Fibroblast of skin of scalp (primary cell): ENCODE data around the gene NUP37.
A peak's percentile ranks its signal among the peaks of the same experiment; 100 is the strongest.
"Not testable (repeated sequence)": the region's sequence is repeated elsewhere in the genome, so short reads cannot be mapped to it uniquely, and the experiment has no call there.

Experiments used
- DNase-seq: peaks from one replicate; pipeline ENCODE4 v3.0.0-alpha.2; 2013

NUP37 gene

DNA sequence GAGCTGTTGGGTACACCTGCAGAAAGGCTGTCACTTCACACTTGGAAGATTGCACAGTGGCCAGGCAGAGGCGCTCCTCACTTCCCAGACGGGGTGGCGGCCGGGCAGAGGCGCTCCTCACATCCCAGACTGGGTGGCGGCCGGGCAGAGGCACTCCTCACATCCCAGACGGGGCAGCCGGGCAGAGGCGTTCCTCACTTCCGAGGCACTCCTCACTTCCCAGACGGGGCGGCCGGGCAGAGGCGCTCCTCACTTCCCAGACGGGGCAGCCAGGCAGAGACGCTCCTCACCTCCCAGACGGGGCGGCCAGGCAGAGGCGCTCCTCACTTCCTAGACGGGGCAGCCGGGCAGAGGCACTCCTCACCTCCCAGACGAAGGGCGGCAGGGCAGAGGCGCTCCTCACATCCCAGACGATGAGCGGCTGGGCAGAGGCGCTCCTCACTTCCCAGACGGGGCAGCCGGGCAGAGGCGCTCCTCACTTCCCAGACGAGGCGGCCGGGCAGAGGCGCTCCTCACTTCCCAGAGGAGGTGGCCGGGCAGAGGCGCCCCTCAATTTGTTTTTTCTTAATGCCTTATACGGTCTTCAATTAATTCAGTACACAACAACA lies 30.6 kb downstream of the NUP37 start:
- not testable (repeated sequence) for DNase-seq

DNA sequence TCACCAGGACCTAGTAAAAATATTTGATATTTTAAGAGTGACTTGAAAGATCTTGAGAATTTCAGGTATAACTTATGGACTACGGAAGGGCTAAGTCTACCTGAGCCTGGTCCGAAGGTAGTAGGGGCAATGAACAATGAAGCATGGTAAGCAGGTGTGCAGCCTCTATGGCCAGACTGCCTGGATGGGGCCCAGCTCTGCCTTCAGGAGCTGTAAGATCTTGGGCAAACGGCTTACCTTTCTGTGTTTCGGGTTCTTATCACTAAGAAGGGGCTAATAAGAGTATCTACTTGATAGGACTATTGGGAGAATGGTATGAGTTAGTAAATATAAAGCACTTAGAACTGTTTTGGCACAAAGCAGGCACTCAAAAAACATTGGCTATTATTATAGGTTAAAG lies 39.1 kb downstream of the NUP37 start:
- DNase-seq: no peak

- DNase-seq: not testable (repeated sequence)
Measured at GRCh38 chr12:102072092-102072491, 47.8 kb downstream of the NUP37 start.

GRCh38 chr12:102069707-102070106 lies 50.2 kb downstream of the NUP37 start:
- DNase-seq: no peak

GRCh38 chr12:102067574-102068258 lies 52.2 kb downstream of the NUP37 start:
- DNase-seq: peak; percentile 45

- DNase-seq: no peak
Measured at GRCh38 chr12:102064476-102064875, 55.4 kb downstream of the NUP37 start.

DNA sequence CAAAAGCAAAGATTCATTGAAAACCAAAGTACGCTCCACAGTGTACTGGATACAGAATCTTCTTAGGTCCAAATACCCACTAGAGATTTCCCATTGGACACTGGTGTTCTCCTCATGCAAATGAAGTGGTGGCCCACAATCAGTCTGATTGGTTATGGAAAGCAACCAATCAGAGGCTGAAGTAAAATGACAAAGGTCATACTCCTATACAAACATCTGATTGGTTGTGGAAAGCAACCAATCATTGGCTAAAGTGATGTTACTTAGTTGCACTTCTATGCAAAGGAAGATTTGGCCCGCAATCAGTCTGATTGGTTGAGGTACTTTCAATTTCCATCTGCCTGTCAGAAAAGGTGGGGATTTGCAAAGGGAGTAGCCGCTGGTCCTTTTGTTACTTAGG lies 56.8 kb downstream of the NUP37 start:
- no peak for DNase-seq

GRCh38 chr12:102062419-102062806 lies 57.5 kb downstream of the NUP37 start:
- DNase-seq: no peak

DNA sequence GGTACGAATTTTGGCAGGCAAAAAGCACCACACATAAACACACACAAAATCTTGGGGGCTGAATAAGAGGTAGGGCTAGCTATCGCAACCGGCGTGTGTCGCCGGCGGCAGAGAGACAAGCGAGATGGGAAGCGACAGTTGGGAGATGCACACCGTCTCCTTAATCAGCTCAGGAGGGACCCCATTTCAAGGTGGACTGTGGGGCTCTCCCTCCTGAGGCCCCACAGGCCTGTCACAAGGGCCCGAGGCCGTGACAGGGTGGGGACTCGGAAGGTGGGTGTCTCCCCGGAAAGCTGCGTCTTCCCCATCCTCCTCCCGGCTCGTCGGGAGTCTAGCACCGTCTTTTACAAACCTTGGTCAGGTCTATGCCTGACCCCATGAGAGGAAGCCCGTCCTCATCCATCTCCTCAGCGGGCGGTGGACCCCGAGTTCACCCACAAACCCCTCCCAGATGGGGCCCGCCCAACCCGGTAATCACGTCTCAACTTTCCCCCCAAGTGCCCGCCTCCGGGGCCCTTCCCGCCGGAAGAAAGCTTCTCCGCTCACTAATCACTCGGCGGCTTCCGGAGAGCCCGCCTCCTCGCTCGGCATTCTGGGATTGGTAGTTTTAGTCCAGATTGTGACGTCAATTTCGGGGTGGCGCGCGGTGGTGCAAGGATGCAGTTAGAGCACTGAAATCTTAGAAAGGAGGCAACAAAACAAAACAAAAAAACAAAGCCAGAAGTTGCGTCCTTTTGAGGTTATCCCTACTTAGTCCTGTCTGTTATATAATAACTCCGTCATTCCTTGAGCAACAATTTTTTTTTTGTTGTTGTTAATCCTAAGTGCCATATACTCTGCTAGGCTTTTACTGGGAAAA lies 58.1 kb downstream of the NUP37 start, which contains the start of gene WASHC3:
TSS of gene WASHC3 (minus strand) at position 432 of the 859 bp plus-strand sequence. CDS start at position 403, 29 bp downstream.
- peak; percentile 95 for DNase-seq

DNA sequence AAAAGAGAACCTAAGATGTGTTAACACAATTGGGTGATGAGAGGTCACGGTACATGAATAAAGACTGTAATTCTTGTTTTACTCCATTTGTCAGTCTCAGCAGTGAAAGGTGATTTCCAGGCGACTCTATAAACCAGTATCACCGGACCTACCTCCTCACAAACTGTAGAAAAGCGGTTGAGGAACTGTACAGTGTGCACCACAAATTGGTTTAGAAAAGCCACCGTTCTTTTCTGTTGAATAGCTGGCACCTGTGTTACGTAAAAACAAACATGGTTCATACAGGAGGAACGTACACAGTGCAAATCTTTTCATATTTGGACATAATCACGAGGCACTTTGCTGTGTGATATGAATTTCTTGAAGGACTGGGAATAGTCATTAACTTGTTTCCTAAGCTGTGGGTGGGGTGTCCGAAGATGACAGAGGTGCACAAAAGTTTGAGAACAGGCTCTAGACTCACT lies 58.8 kb downstream of the NUP37 start:
- no peak for DNase-seq

DNA sequence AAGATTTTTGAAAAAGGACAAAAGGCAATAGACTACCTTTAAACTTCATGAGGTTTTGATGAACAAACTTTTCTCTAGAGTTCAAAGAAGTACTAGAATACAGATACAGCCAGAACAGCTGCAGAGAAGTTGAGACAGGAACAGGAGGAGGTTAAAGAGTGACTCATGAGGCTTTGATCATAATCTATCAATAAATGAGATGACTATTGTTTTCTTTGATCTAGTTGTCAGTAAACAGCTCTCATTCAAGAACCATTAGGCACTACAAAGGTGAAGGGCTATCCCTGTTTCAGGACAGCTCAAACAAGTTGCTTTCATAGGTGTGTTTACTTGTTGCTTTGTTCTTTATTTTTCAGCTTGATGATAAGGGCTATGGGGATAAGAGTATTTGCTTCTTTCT lies 60.6 kb downstream of the NUP37 start:
- DNase-seq: no peak

DNA sequence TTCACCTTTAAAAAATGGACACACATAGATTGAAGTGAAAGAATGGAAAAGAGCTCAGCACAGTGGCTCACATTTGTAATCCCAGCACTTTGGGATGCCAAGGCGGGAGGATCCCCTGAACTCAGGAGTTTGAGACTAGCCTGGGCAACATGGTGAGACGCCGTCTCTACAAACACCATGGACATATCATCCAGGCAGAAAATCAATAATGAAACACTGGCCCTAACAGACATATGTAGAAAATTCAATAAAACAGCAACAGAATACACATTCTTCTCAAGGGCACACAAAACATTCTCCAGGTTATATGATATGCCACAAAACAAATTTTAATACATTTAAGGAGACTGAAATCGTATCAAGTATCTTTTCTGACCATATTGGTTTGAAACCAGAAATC lies 65.6 kb downstream of the NUP37 start:
- no peak for DNase-seq

- DNase-seq: no peak
Measured at GRCh38 chr12:102053062-102053349, 66.9 kb downstream of the NUP37 start.

DNA sequence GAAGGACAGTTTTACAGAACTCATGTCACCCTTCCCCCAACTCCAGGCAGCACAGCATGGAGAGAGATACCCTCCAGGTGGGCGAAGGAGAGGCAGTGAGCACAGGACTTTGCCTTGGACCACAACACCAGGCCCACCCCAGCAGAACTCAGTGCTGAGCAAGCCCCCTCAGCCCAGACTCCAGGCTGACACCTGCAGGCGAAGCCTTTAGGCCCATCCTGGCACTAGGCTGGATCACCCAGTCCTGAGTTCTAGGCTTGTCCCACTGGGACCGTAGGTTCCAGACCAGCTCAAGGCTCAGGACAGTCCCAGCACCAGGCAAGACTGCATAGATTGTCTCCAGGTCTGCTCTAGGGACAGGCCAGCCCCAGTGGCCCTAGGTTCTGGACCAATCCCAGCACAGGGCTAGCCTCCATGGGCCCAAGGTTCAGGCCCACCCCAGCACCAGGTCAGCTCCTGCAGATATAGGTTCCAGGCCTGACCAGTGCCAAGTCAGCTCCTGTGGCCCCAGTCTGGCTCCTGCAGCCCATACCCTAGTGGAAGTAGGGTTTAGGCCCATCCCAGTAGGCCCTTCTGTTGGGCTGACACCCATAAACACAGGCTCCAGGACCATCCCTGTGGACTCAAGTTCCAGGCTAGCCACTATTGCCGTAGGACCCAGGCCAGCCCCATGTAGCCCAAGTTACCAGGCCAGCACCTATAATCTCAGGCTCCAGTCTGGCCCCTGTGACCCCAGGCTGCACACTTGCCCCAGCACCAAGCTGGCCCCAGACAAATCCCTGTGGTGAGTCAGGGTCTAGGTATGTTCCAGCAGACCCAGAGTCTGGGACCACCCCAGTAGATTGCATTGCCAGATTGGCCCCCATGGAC lies 67.5 kb downstream of the NUP37 start:
- DNase-seq: no peak

GRCh38 chr12:102051431-102051965 lies 68.4 kb downstream of the NUP37 start:
- no peak for DNase-seq

GRCh38 chr12:102050660-102051430 lies 69.1 kb downstream of the NUP37 start:
- no peak for DNase-seq

GRCh38 chr12:102043928-102044327 lies 76.0 kb downstream of the NUP37 start:
- no peak for DNase-seq

GRCh38 chr12:102033991-102034745 lies 85.7 kb downstream of the NUP37 start:
- DNase-seq: peak; percentile 5

DNA sequence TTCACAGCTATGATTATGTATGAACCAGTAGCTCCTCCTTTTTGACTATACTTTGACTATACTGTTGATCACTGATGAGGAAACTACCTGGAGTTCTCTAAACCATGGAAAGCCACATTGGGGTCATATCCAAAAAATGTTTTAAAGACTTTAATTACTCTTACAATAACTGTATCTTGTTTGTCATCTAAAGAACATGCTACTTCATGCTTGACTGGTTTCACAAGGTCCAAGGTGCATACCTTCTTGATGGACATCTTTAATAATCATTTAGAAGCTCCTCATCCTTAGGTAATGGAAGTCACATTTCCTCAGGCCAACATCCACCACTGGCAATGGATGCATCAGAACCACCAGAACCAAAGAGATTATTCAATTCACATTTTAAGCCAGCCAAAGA lies 88.1 kb downstream of the NUP37 start:
- DNase-seq: no peak

DNA sequence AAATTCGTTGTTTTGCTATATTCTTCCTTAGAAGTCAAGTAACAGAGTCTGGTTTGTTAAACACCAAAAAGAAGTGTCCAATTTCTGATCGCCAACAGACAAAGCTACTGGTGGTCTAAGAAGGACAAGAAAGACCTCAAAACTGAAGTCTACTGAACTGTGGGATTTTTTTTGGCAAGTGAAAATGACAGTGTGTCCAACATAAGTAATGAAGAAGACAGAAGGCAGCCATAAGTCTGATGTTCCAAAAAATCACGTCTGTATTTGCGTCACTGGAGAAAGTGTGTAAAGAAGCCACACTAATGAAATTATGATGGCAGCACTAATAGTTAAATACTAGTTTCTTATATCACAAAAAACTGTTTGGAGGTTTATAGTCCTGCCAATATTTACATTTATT lies 90.8 kb downstream of the NUP37 start:
- DNase-seq: no peak

DNA sequence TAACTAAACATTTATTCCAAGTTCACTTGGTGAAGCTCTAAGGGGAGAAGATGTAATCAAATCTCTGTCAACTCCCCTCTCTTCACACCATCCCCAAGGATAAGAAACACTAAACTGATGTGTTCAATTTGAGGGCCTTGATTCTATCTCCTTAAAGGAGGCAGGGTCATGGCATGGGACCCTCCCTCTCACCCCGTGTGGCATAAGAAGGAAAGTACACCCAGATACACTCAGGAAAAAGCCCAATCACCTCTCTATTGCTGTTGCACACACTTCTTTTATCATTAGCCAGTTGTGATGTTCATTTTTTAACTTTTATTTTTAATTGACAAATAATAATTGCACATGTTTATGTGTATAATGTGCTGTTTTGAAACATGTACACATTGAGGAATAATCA lies 93.2 kb downstream of the NUP37 start:
- DNase-seq: no peak
